ENCODE data around the gene CILP2. TPM values are rescaled to one million over a fixed set of nuclear protein-coding genes. Genes with fewer than 3 reads are reported as not detected.

The CILP2 gene
- total RNA-seq, 1 experiment from 2014 or later = 0.77 TPM

DNA sequence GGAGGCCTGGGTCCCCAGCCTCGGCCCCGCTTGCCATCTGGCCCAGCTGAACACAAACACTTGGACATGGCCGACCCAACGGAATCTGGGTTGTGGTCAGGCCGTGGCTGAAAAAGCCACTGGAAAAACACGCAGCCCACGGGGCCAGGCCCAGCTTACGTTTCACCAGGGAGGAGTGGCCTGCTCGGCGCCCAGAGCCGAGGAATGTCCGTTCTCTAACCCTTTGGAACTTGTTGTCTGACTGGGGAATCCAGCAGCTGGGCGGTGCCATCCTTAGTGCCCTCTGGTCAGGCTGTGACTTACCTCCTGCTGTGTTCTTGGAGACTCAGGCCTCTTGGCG is 13.8 kb downstream of the CILP2 start:
- Histone ChIP-seq H3K9me3 (ENCODE audit: low read depth, low read length, poor library complexity, severe bottlenecking) (no peaks in the 10 kb centered on the region), H3K36me3 (ENCODE audit: insufficient read depth, low read length, poor library complexity, severe bottlenecking) (no peaks in the 10 kb centered on the region), H3K27ac (ENCODE audit: low read depth, low read length, poor library complexity, severe bottlenecking) (no peak overlapping the region), H3K4me3 (ENCODE audit: low read depth, low read length, poor library complexity, severe bottlenecking) (no peak overlapping the region), H3K4me1 (ENCODE audit: insufficient read depth, low read length, poor library complexity, severe bottlenecking) (no peaks in the 10 kb centered on the region), H3K27me3 (replicated peaks; ENCODE audit: insufficient read depth, low read depth, low read length, poor library complexity) (no peaks in the 10 kb centered on the region)
- ChIA-PET CTCF (no interaction called here), POLR2A (ENCODE audit: low non-redundant PET) (no interaction called here)
- no peak for DNase-seq (ENCODE audit: low spot score)
- TF ChIP-seq EZH2 (IDR thresholded peaks at IDR 0.05; ENCODE audit: borderline replicate concordance, low read depth, low read length, poor library complexity, severe bottlenecking) = no peak
- TF ChIP-seq, protein P1, sequence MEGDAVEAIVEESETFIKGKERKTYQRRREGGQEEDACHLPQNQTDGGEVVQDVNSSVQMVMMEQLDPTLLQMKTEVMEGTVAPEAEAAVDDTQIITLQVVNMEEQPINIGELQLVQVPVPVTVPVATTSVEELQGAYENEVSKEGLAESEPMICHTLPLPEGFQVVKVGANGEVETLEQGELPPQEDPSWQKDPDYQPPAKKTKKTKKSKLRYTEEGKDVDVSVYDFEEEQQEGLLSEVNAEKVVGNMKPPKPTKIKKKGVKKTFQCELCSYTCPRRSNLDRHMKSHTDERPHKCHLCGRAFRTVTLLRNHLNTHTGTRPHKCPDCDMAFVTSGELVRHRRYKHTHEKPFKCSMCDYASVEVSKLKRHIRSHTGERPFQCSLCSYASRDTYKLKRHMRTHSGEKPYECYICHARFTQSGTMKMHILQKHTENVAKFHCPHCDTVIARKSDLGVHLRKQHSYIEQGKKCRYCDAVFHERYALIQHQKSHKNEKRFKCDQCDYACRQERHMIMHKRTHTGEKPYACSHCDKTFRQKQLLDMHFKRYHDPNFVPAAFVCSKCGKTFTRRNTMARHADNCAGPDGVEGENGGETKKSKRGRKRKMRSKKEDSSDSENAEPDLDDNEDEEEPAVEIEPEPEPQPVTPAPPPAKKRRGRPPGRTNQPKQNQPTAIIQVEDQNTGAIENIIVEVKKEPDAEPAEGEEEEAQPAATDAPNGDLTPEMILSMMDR (conservative IDR thresholded peaks at IDR 0.05; ENCODE audit: low read depth, low read length) = no peak
- no TSS peak for BruUV-seq (replicated peaks)
- intact Hi-C loops (cut with micrococcal nuclease; ENCODE audit: unreplicated experiment) = no loop called here

DNA sequence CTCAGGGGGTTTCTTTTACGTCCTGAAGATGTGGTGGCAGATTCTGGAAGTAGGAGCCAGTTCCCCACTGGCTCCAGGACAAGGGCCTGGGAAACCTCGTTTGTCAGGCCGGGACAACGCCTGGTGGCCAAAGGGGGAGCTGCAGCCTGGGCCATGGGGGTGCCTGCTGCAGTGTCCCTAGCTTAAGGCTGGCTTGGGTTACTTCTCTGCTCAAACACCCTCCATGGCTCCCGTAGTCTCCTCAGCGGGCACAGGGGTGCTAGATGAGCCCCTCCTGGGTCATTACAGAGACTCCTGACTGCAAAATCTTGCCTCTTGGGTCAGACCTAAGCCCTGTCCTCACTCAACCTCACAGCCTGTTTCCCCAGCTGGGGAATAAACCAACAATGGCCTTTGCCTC is 14.7 kb downstream of the CILP2 start:
- no TSS peak for BruUV-seq (replicated peaks)
- H3K9me3 ChIP-seq (ENCODE audit: low read depth, low read length, poor library complexity, severe bottlenecking) = no peaks in the 10 kb centered on the region
- POLR2A ChIA-PET (ENCODE audit: low non-redundant PET) = no interaction called here
- no peak overlapping the region for H3K4me3 ChIP-seq (ENCODE audit: low read depth, low read length, poor library complexity, severe bottlenecking)
- H3K27me3 ChIP-seq (replicated peaks; ENCODE audit: insufficient read depth, low read depth, low read length, poor library complexity) = no peaks in the 10 kb centered on the region
- TF ChIP-seq, protein P1 (conservative IDR thresholded peaks at IDR 0.05; ENCODE audit: low read depth, low read length) = peak; percentile 52; the same call in 1 of the 2 replicates
- TF ChIP-seq EZH2 (IDR thresholded peaks at IDR 0.05; ENCODE audit: borderline replicate concordance, low read depth, low read length, poor library complexity, severe bottlenecking) = no peak
- H3K4me1 ChIP-seq (ENCODE audit: insufficient read depth, low read length, poor library complexity, severe bottlenecking) = no peaks in the 10 kb centered on the region
- no peak for DNase-seq (ENCODE audit: low spot score)
- intact Hi-C loops (cut with micrococcal nuclease; ENCODE audit: unreplicated experiment) = no loop called here
- CTCF ChIA-PET = interaction anchor here (0.8 to 1.0 kb wide), 2 partner anchors 12 to 20 kb away, joined by 3 to 8 read pairs; no protein-coding TSS in a partner anchor
- no peak overlapping the region for H3K27ac ChIP-seq (ENCODE audit: low read depth, low read length, poor library complexity, severe bottlenecking)
- H3K36me3 ChIP-seq (ENCODE audit: insufficient read depth, low read length, poor library complexity, severe bottlenecking) = no peaks in the 10 kb centered on the region

DNA sequence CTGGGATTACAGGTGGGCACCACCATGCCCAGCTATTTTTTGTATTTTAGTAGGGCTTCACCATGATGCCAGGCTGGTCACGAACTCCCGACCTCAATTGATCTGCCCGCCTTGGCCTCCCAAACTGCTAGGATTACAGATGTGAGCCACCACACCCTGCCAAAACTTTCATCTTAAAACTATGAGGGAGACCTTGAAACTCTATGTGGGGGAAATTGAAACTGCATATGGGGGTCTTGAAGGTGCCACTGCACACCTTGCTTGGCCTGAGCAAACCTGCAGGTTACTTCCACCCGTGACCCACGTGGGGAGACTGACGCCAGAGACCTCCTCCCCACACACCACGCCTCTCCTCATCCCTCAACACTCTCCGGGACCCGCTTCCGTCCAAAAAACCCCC is 15.6 kb downstream of the CILP2 start:
- POLR2A ChIA-PET (ENCODE audit: low non-redundant PET) = no interaction called here
- intact Hi-C loops (cut with micrococcal nuclease; ENCODE audit: unreplicated experiment) = no loop called here
- CTCF ChIA-PET = interaction anchor here (1.2 kb wide), 3 partner anchors 21 to 408 kb away, joined by 3 to 5 read pairs (median 3); no protein-coding TSS in a partner anchor
- TF ChIP-seq EZH2 (IDR thresholded peaks at IDR 0.05; ENCODE audit: borderline replicate concordance, low read depth, low read length, poor library complexity, severe bottlenecking) = no peak
- TF ChIP-seq, protein P1 (conservative IDR thresholded peaks at IDR 0.05; ENCODE audit: low read depth, low read length) = no peak
- DNase-seq (ENCODE audit: low spot score) = no peak
- H3K36me3 ChIP-seq (ENCODE audit: insufficient read depth, low read length, poor library complexity, severe bottlenecking) = no peaks in the 10 kb centered on the region
- H3K27ac ChIP-seq (ENCODE audit: low read depth, low read length, poor library complexity, severe bottlenecking) = no peak overlapping the region
- no peaks in the 10 kb centered on the region for H3K9me3 ChIP-seq (ENCODE audit: low read depth, low read length, poor library complexity, severe bottlenecking)
- no peaks in the 10 kb centered on the region for H3K27me3 ChIP-seq (replicated peaks; ENCODE audit: insufficient read depth, low read depth, low read length, poor library complexity)
- H3K4me3 ChIP-seq (ENCODE audit: low read depth, low read length, poor library complexity, severe bottlenecking) = no peak overlapping the region
- no peaks in the 10 kb centered on the region for H3K4me1 ChIP-seq (ENCODE audit: insufficient read depth, low read length, poor library complexity, severe bottlenecking)
- BruUV-seq (replicated peaks) = no TSS peak
